Pulmonary artery endothelial cell (primary cell): ENCODE results near the gene COL4A1. TPM values are rescaled to one million over a fixed set of nuclear protein-coding genes. Genes with fewer than 3 reads are reported as not detected.

ENCODE experiments used
- DNase-seq: peaks from one replicate; pipeline ENCODE4 v3.0.0-alpha.2; 2011; ENCODE audit warnings: low read depth, low spot score
- total RNA-seq: library from RNA; depleted of rRNA; stranded (reverse); fragments of >200 nt; gene quantifications from 2 replicates; pipeline ENCODE4 v1.2.3, GENCODE V29; 2014

Gene COL4A1
- total RNA-seq, 1 donor from 2014 or later = 350 TPM

GRCh38 chr13:110239280-110240125 is 67.5 kb downstream of the COL4A1 start:
- DNase-seq = no peak

GRCh38 chr13:110238818-110239195 is 68.2 kb downstream of the COL4A1 start:
- no peak for DNase-seq

GRCh38 chr13:110237875-110238817 is 68.8 kb downstream of the COL4A1 start:
- no peak for DNase-seq

GRCh38 chr13:110236831-110237261 is 70.1 kb downstream of the COL4A1 start:
- DNase-seq = no peak

- no peak for DNase-seq
These were observed 70.5 kb downstream of the COL4A1 start for GRCh38 chr13:110236431-110236830.

DNA sequence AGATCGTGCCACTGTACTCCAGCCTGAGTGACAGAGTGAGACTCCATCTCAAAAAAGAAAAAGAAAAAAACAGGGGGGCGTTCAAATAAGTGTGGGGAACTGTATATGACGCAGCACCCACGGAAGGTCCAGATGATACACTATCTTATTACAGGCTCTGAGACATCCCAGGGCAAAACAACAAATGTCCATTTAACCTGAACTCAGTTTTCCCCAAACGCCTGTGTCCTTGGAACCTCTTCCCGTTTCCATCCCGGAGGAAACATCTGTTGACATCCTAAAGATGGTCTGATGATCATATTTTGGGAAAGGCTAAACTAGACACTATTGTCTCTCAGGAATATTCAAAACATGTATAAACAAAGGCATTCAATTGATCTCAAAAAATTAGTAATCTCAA is 72.4 kb downstream of the COL4A1 start:
- no peak for DNase-seq

DNA sequence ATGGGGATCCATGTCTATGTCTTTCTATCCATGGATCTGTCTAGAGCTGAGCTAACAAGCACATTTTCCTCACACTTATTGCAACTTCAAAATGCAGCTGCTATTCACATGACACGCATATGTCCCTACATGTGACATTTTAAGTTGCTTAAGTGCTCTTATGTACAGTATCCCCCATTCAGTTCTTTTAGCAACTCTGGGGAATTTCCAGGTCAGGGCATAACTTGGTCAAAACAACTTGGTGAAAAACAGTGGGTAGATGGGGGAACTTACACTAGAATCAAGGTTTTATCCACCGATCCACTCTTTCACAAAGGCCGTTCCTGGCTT is 73.0 kb downstream of the COL4A1 start:
- no peak for DNase-seq

DNA sequence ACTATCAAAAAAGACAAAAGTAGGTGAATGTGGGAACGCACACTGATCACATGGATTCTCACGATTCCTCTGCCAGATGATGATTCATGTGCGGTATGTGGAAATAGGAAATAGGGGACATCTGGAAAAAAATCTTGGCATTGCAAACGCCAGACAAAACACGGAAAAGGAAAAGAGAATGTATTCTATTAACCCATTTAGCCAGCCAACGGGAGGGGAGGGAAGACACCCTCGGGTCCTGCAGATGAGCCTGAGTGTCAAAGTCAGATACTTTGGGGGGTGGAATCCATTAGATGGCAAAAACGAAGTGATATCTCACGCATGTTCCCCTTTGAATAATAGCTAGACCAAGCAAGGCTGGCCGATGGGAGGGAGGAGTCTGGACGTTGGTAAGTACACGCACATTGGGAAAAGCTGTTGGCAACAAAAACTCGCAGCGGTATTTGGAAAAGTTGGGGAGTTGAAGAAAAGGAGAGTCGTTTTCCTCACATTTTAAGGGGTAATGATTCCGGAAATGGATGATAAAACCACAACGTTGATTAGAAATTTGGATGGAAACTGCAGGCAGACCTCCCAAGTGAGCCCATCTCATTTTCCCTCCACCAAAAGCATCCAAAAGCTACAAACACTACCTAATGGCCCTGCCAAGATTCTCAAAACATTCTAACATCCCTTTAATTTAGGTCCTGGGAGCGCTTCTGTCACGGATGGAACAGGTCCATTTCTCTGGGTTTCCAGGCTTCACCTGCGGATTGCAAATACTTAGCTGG is 73.6 kb downstream of the COL4A1 start:
- DNase-seq = peak; percentile 82

DNA sequence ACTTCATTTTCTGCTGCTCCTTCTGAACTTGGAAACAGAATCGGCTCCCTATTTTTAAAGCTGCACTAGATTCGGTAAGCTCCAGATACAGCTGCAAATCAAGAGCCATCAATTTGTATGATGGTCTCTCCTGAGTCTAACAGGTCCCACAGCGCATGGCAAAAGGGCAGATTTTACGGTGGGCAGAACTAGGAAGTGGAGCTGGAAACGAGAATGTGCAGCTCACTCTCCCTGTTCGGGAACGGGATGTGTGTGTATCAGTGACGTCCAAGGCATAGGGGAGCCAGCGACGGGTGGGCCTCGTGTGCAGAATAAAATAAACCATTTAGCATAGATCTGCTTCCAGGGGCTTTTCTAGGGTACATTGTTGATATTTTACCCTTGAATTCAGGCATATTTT is 74.2 kb downstream of the COL4A1 start:
- no peak for DNase-seq

DNA sequence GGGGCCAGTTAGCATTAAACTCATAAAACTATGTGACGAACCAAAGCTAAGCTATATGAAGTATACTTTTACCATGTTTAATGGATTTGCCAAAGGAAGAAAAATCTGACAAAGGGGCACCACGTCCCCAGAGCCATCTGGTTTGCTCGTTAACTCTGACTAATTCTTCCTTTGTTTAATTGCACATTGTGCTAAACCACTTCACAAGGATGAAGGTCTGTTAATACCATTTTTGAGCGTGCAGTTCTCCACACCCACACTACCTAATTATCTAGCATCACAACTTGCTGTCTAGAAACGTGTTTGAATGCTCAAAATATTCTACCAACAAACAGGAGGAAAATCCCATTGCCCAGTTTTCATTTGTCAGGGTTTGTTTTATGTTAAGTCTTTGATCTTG is 74.8 kb downstream of the COL4A1 start:
- DNase-seq = no peak

DNA sequence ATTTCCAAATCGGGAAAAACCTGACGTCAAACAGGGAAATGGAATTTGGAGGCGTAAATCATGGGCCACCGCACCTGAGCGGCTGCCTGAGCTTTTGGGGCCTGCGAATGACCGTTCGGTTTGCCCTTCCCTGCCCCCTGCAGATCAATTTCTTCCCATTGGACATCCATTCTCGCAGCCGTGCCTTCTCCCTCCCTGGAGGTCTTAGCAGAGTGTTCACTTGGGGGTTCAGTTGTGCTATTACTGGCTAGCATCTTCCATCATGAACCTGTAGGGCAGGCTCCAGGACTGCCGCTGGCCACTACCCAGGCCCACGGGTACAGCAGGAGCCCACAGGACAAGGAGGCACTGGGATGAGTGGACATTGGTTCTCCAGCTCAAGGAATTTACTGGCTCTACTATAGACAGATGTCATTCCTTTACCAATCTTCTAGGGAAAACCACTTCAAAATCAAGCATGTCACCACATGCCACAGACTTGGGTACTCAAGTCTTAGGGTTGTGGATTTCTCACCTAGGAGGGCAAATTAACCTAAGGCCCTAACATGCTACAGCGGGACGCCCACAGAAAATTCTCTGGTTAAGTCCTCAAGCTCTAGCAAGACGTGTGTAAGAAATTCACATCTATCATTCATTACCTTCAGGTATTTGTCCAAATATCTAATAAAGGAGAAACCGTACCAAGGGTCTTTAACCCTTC is 75.5 kb downstream of the COL4A1 start:
- no peak for DNase-seq

- no peak for DNase-seq
These were observed 76.2 kb downstream of the COL4A1 start for GRCh38 chr13:110230661-110231347.

DNA sequence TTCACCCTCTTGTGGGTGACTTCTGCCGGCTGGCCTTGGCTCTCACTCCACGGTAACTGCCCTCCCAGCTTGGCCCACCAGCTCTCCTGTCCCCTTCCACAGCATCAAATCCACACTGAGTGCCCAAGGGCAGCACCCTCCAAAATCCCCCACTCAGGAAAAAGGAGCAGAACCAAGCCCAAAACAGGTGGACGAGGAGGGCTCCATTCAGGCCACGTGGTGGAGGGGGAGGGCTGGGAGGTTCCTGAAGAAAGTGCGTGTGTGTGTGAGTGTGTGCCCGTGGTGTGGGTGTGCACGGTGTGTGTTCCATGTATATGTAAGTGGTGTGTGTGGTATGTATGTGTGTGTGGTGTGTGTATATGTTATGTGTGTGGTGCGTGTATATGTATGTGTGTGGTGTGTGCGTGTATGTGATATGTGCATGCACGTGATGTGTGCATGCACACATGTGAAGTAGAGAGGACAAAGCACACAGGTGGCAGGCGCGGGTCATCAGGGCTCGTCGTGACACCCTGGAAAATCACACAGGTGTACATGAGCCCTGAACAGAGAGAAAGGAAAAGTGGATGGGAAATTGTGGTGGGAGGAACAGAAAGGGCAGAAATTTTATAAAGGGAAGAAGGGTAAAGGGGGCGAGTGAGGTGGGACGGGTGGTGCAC is 76.9 kb downstream of the COL4A1 start:
- no peak for DNase-seq

DNA sequence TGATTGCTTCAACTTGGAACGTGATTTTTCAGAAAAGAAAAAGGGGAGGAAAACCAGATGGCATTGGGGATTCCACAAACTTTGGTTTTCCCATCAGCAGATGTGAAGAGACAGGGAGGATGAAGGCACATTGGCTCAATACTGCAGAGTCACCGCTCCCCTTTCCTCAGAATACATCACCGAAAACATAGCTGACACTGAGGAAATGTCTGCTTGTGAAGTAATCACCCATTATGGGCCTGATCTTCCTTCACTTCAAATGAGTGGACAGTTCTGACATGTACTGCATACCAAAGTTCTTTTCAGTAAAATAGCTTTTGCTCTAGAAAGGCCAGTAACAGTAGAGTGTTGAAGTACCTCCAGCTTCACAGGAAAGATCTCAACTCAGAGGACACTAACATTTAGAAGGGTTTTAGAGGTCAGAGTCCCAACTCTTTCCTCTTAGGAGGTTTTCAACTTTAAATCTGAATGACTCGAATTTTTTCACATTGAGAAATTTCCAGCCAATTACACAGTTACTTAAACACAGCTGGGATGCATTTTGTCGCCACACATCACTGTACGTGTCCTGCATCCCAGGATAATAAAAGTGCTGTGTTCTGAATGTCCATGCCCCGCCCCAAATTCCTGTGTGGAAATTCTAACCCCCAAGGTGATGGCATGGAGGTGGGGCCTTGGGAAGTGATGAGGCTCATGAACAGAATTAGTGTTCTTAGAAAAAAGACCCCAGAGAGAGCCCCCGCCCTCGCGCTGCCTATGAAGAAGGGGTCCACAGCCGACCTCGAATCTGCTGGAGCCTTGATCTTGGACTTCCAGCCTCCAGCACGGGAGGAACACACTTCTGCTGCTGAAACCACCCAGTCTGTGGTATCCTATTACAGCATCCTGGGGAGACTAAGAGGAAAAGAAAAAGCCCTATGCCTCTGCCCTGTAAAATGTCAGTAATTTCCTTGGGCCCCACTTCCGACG is 77.7 kb downstream of the COL4A1 start:
- no peak for DNase-seq

DNA sequence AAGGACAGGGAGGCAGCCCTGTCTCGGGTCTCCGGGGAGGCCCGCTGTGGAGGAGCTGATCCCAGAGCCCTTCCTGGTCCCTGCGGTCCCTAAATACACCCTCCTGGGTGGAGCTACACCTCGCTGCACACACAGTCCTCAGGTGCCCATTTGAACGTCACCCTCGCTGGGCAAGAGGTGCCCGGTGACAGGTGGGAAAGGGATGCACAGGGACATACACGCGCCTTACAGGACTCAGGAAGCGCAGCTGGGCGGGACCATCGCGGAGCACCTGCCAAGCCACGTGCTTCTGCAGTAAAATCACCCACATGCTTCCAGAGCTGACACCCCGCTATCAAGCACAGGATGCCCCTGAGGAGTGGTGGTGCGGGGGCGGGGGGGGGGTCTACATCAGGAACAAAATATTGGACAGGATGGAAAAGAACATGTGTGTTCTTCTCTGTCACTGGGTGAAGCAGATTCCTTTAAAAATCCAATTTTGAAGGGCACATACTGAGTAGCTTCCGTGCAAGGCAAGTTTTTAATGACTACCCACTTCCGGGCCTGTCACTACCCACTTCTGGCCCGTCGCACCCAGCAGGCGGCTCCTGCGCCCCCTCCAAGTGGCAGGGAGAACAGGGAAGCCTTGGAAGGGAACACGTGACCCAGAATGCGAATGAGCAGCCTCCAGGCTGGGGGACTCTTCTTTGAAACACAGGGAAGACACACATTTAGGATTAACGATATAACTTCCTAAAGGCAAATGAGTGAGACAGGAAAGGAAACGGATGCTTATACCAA is 78.9 kb downstream of the COL4A1 start:
- DNase-seq = no peak

GRCh38 chr13:110227416-110227815 is 79.5 kb downstream of the COL4A1 start:
- DNase-seq = no peak

DNA sequence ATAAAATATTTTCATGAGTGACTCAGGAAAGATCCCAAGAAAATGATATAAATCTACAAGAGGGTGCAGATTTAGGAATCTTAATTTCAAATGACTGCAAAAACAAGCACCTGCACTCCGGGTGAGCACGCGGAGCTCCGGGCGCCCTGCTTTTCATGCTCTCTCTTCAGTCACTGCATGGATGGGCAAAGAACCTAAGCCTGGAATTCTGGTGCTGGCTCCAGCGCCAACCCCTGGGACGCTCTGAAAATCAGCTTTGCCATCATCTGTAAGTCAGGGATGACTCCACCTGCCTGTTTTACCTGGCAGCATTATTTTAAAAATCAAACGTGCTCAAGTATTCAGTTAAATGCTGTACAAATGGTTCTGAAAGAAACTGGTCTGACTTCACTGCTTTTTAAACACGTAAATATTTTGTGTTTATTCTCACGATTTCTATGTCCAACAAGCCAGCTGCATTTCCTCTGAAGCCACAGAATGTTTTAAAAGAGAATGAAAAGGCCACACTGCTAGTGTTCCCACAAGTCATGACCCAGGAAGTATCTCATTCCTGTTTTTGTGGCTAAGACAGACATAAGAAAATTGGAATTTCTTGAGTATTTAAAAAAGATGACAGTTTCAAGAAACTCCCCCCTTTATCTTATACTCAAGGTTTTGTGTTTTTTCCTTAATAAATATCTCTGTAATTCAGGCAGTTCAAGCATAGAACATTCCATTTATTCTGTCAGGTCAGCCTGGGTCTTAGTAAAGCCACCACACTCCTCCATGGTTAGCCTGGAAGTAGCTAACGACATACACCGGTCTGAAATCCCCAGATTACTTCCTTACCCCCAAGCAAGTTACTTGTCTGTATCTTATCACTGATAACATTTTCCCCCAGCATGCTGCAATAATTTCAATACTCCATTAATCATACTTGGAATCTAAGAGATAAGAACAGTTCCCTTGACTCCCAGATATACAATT is 81.1 kb downstream of the COL4A1 start:
- DNase-seq = no peak
